H9 (cell line): ENCODE data around the gene CABP4. TPM values are rescaled to one million over a fixed set of nuclear protein-coding genes. Genes with fewer than 3 reads are reported as not detected.

Source experiments
- DNase-seq: peaks from one replicate; pipeline ENCODE4 v3.0.0-alpha.2; 2017
- H2AFZ ChIP-seq: one replicate; pipeline ENCODE4 v1.6.1; 2013; ENCODE audit warnings: mild to moderate bottlenecking, low read length, control low read depth, moderate library complexity
- H2AK5ac ChIP-seq: 2 replicates; pipeline ENCODE4 v1.6.1; 2013; ENCODE audit warnings: low read length, control low read depth, mixed read lengths; ENCODE audit not compliant: insufficient read length
- H2BK120ac ChIP-seq: one replicate; pipeline ENCODE4 v1.6.1; 2013; ENCODE audit warnings: low read depth, mild to moderate bottlenecking, low read length, control low read depth, inconsistent platforms; ENCODE audit not compliant: poor library complexity, severe bottlenecking
- H2BK12ac ChIP-seq: 2 replicates; pipeline ENCODE4 v1.6.1; 2013; ENCODE audit warnings: low read length, control low read depth, mixed read lengths, low read depth; ENCODE audit not compliant: insufficient read length
- H2BK15ac ChIP-seq: 2 replicates; pipeline ENCODE4 v1.6.1; 2013; ENCODE audit warnings: low read depth, low read length, control low read depth
- H2BK20ac ChIP-seq: one replicate; pipeline ENCODE4 v1.6.1; 2013; ENCODE audit warnings: low read depth, mild to moderate bottlenecking, low read length, control low read depth, inconsistent platforms; ENCODE audit not compliant: poor library complexity, severe bottlenecking
- H2BK5ac ChIP-seq: 2 replicates; pipeline ENCODE4 v1.6.1; 2013; ENCODE audit warnings: low read length, control low read depth, mixed read lengths; ENCODE audit not compliant: insufficient read length
- H3K14ac ChIP-seq: 2 replicates; pipeline ENCODE4 v1.6.1; 2013; ENCODE audit warnings: low read length, control low read depth; ENCODE audit not compliant: insufficient read depth
- H3K18ac ChIP-seq: 2 replicates; pipeline ENCODE4 v1.6.1; 2013; ENCODE audit warnings: low read depth, mild to moderate bottlenecking, mixed read lengths, low read length, control low read depth; ENCODE audit not compliant: insufficient read length
- H3K23ac ChIP-seq: 2 replicates; pipeline ENCODE4 v1.6.1; 2013; ENCODE audit warnings: low read length, control low read depth, mixed read lengths, low read depth; ENCODE audit not compliant: insufficient read length
- H3K23me2 ChIP-seq: 2 replicates; pipeline ENCODE4 v1.6.1; 2013; ENCODE audit warnings: low read depth, mild to moderate bottlenecking, mixed read lengths, low read length, control low read depth; ENCODE audit not compliant: insufficient read length, poor library complexity, severe bottlenecking
- H3K27ac ChIP-seq: 2 replicates; pipeline ENCODE4 v1.5.1; 2013; ENCODE audit warnings: low read length, control low read depth, mixed read lengths, low read depth; ENCODE audit not compliant: insufficient read length
- H3K27me3 ChIP-seq: 2 replicates; pipeline ENCODE4 v1.6.1; 2013; ENCODE audit warnings: low read length, control low read depth, inconsistent platforms; ENCODE audit not compliant: insufficient read depth
- H3K4ac ChIP-seq: 2 replicates; pipeline ENCODE4 v1.6.1; 2013; ENCODE audit warnings: low read depth, mild to moderate bottlenecking, control low read depth, inconsistent platforms, low read length, moderate library complexity
- H3K4me1 ChIP-seq: 2 replicates; pipeline ENCODE4 v1.6.1; 2013; ENCODE audit warnings: low read length, control low read depth, inconsistent platforms; ENCODE audit not compliant: insufficient read depth
- H3K4me2 ChIP-seq: 2 replicates; pipeline ENCODE4 v1.6.1; 2013; ENCODE audit warnings: low read length, control low read depth, mixed read lengths; ENCODE audit not compliant: insufficient read length, insufficient read depth
- H3K56ac ChIP-seq: 2 replicates; pipeline ENCODE4 v1.6.1; 2013; ENCODE audit warnings: low read depth, mild to moderate bottlenecking, mixed read lengths, low read length, control low read depth; ENCODE audit not compliant: insufficient read length
- H3K79me1 ChIP-seq: 2 replicates; pipeline ENCODE4 v1.6.1; 2013; ENCODE audit warnings: low read depth, mild to moderate bottlenecking, moderate library complexity, low read length, control low read depth, inconsistent platforms; ENCODE audit not compliant: insufficient read depth, poor library complexity, severe bottlenecking
- H3K79me2 ChIP-seq: 2 replicates; pipeline ENCODE4 v1.6.1; 2013; ENCODE audit warnings: low read length, control low read depth, inconsistent platforms; ENCODE audit not compliant: insufficient read depth
- H3K9ac ChIP-seq: 2 replicates; pipeline ENCODE4 v1.6.1; 2013; ENCODE audit warnings: low read length, control low read depth, mixed read lengths; ENCODE audit not compliant: insufficient read length; ENCODE audit errors: extremely low read depth
- H3K9me3 ChIP-seq: one replicate; pipeline ENCODE4 v1.6.1; 2013; ENCODE audit warnings: low read depth, low read length, inconsistent platforms; ENCODE audit not compliant: control insufficient read depth
- H3T11ph ChIP-seq: one replicate; pipeline ENCODE4 v1.6.1; 2013; ENCODE audit warnings: mild to moderate bottlenecking, low read length, control low read depth, inconsistent platforms
- H4K20me1 ChIP-seq: one replicate; pipeline ENCODE4 v1.6.1; 2013; ENCODE audit not compliant: control insufficient read depth, insufficient read length, insufficient read depth
- H4K5ac ChIP-seq: 2 replicates; pipeline ENCODE4 v1.6.1; 2013; ENCODE audit warnings: low read depth, mild to moderate bottlenecking, mixed read lengths, low read length, control low read depth; ENCODE audit not compliant: insufficient read length
- H4K8ac ChIP-seq: replicated peaks from 2 replicates; pipeline ENCODE4 v1.6.1; 2013; ENCODE audit warnings: low read length, control low read depth, mixed read lengths, low read depth; ENCODE audit not compliant: insufficient read length
- H4K91ac ChIP-seq: 2 replicates; pipeline ENCODE4 v1.6.1; 2013; ENCODE audit warnings: low read depth, mild to moderate bottlenecking, moderate library complexity, mixed read lengths, low read length, control low read depth; ENCODE audit not compliant: insufficient read length
- H3K27ac Mint-ChIP-seq, 3 experiments: 2 replicates in 2 of 3; 3 replicates in 1 of 3; pipeline ENCODE4 v1.8.0; 2020 to 2021; ENCODE audit warnings: mixed read lengths in 3 of 3, mild to moderate bottlenecking in 1 of 3, moderate library complexity in 1 of 3
- H3K27me3 Mint-ChIP-seq: 2 replicates; pipeline ENCODE4 v1.8.0; 2021; ENCODE audit warnings: low read depth, mild to moderate bottlenecking, moderate library complexity, mixed read lengths
- H3K36me3 Mint-ChIP-seq, 3 experiments: 2 replicates in 2 of 3; 3 replicates in 1 of 3; pipeline ENCODE4 v1.8.0; 2020 to 2021; ENCODE audit warnings: low read depth in 3 of 3, mixed read lengths in 3 of 3; ENCODE audit not compliant: insufficient read depth in 1 of 3
- H3K4me1 Mint-ChIP-seq, 2 experiments: 2 replicates each; pipeline ENCODE4 v1.8.0; 2020; ENCODE audit warnings: mixed read lengths in 2 of 2
- H3K4me3 Mint-ChIP-seq, 2 experiments: 2 replicates in 1 of 2; 3 replicates in 1 of 2; pipeline ENCODE4 v1.8.0; 2020 to 2021; ENCODE audit warnings: mild to moderate bottlenecking in 2 of 2, mixed read lengths in 2 of 2, moderate library complexity in 1 of 2
- H3K9me3 Mint-ChIP-seq, 2 experiments: 2 replicates in 1 of 2; 3 replicates in 1 of 2; pipeline ENCODE4 v1.8.0; 2020; ENCODE audit warnings: mild to moderate bottlenecking in 2 of 2, mixed read lengths in 2 of 2, moderate library complexity in 1 of 2
- WGBS: extraction: QIAGEN DNeasy Blood & Tissue Kit; methylation state at CpG from one replicate; pipeline ENCODE4 v1.1.7; 2013; ENCODE audit warnings: missing lambda C conversion rate, low lambda C conversion rate, mixed read lengths; ENCODE audit not compliant: insufficient read length; ENCODE audit errors: extremely low coverage; 5-methylcytosine and 5-hydroxymethylcytosine counted together
- total RNA-seq: library from RNA; stranded (reverse); gene quantifications from 2 replicates; pipeline ENCODE4 v1.2.1, GENCODE V29; 2021
- TF ChIP-seq, protein P1 (sequence below): fragments of 200-600 bp; sonication (generic); conservative IDR thresholded peaks from 3 replicates; pipeline ENCODE4 v1.8.0; 2021; ENCODE audit warnings: antibody characterized with exemption, mild to moderate bottlenecking

Gene CABP4
- total RNA-seq, 1 experiment from 2014 or later = not detected

DNA sequence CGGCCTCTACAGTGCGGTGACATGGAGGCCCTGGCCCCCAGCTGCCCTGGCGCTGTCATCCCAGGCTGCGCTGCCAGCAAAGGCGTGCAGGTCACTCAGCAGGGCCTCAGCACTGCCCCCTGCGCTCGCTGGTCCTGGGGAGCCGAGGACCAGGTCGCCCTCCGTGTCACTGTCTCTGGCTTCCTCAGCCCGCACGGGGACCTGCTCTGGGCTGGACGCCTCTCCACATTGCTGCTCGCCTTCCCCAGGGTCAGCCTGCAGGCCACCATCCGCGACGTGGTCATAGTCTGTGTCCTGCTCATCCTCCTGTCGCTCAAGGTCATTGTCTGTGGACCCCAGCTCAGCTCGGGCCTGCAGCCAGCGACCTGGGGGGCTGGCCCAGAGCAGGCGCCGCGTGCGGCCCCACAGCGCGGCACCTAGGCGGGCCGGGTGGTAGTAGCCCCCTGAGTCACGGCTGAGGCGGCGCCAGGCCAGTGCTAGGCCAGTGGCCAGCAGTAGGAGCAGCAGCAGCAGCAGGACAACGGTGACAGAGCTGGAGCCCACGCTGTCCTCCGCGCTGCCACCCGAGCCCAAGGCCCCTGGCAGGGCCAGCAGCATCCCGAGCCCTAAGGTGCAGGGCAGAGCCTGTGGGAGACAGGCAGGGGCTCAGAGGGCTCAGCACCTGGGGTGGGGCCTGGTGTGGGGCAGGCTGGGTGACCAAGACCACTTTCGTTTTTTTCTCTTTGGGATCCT lies 19.3 kb upstream of the CABP4 start:
- DNase-seq = no peak
- peak overlapping the region; percentile 44 to 96 (median 94); a peak in 5 of 7 replicates for H3K27ac Mint-ChIP-seq
- Histone ChIP-seq H3K79me2 (no peaks in the 10 kb centered on the region), H3K4me1 (no peaks in the 10 kb centered on the region; the same call in 1 of the 2 replicates), H2BK5ac (no peak overlapping the region), H3K79me1 (no peaks in the 10 kb centered on the region), H3K14ac (peak overlapping the region; percentile 18; the same call in 1 of the 2 replicates), H2BK15ac (no peak overlapping the region), H2BK120ac (peak overlapping the region; percentile 8), H3K18ac (peak overlapping the region; percentile 47), H3K23ac (no peak overlapping the region), H3K56ac (no peak overlapping the region), H4K20me1 (no peaks in the 10 kb centered on the region), H3T11ph (no peak overlapping the region), H2BK20ac (no peak overlapping the region), H2BK12ac (no peak overlapping the region), H4K8ac (no peak overlapping the region), H3K9me3 (no peaks in the 10 kb centered on the region), H3K9ac (no peak overlapping the region), H4K5ac (no peak overlapping the region), H3K4ac (no peak overlapping the region), H2AFZ (no peak overlapping the region), H4K91ac (peak overlapping the region; percentile 5), H2AK5ac (no peak overlapping the region), H3K27ac (no peak overlapping the region), H3K27me3 (no peaks in the 10 kb centered on the region), H3K4me2 (no peak overlapping the region), H3K23me2 (no peaks in the 10 kb centered on the region)
- peaks cover 13 to 49% (median 45%) of the 10 kb centered on the region in 3 experiments; a peak in 6 of 7 replicates for H3K36me3 Mint-ChIP-seq
- WGBS = no CpG with 5 or more reads among the region's 38 CpGs
- TF ChIP-seq, protein P1, sequence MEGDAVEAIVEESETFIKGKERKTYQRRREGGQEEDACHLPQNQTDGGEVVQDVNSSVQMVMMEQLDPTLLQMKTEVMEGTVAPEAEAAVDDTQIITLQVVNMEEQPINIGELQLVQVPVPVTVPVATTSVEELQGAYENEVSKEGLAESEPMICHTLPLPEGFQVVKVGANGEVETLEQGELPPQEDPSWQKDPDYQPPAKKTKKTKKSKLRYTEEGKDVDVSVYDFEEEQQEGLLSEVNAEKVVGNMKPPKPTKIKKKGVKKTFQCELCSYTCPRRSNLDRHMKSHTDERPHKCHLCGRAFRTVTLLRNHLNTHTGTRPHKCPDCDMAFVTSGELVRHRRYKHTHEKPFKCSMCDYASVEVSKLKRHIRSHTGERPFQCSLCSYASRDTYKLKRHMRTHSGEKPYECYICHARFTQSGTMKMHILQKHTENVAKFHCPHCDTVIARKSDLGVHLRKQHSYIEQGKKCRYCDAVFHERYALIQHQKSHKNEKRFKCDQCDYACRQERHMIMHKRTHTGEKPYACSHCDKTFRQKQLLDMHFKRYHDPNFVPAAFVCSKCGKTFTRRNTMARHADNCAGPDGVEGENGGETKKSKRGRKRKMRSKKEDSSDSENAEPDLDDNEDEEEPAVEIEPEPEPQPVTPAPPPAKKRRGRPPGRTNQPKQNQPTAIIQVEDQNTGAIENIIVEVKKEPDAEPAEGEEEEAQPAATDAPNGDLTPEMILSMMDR = no peak
- H3K9me3 Mint-ChIP-seq = no peaks in the 10 kb centered on the region
- no peaks in the 10 kb centered on the region; the same call in 1 of the 2 replicates for H3K27me3 Mint-ChIP-seq
- no peak overlapping the region for H3K4me3 Mint-ChIP-seq
- H3K4me1 Mint-ChIP-seq = peaks cover 4 to 10% of the 10 kb centered on the region in 2 experiments
